Ovary (tissue), 3 donors: ENCODE results near the gene TSPAN13.

Experiments used
- POLR2A ChIP-seq: fragments of 450-650 bp; IDR thresholded peaks from one replicate; pipeline ENCODE4 v1.6.1; 2017; ENCODE audit warnings: antibody characterized with exemption, mild to moderate bottlenecking, moderate library complexity
- TF ChIP-seq, protein P1 (sequence below), 3 donors: fragments of 450-650 bp in 2 of 3; fragments of 200-600 bp in 1 of 3; IDR thresholded peaks; one replicate each; pipeline versions ENCODE4 v1.5.1 to v1.8.0; 2016 to 2022; ENCODE audit warnings: antibody characterized with exemption in 3 of 3, mild to moderate bottlenecking in 1 of 3
- donor health status: DM: no; HTN: no; CAD: no.

DNA sequence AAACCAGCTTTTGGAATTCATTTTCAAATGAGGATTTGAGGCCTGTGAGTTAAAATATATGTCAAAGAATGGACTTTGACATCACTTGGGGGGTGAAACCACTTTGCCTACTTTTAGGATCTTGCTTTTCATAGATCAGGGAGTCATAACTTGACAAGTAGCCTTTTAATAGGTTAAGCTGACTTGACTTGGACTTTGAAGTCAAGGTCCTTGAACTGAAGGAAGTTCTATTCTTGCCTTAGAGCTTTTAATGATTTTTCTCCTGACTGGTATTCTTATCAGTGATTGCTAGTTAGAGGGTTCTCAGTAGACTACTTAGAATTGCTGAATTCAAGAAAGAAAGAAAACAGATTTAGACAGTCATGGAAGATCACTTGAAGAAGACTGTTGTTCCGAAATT, 33.6 kb downstream of the TSPAN13 start:
- TF ChIP-seq, protein P1, sequence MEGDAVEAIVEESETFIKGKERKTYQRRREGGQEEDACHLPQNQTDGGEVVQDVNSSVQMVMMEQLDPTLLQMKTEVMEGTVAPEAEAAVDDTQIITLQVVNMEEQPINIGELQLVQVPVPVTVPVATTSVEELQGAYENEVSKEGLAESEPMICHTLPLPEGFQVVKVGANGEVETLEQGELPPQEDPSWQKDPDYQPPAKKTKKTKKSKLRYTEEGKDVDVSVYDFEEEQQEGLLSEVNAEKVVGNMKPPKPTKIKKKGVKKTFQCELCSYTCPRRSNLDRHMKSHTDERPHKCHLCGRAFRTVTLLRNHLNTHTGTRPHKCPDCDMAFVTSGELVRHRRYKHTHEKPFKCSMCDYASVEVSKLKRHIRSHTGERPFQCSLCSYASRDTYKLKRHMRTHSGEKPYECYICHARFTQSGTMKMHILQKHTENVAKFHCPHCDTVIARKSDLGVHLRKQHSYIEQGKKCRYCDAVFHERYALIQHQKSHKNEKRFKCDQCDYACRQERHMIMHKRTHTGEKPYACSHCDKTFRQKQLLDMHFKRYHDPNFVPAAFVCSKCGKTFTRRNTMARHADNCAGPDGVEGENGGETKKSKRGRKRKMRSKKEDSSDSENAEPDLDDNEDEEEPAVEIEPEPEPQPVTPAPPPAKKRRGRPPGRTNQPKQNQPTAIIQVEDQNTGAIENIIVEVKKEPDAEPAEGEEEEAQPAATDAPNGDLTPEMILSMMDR (IDR thresholded peaks at IDR 0.05): no peak
- TF ChIP-seq POLR2A: no peak
